ENCODE results near the gene FXYD3. TPM values are rescaled to one million over a fixed set of nuclear protein-coding genes. Genes with fewer than 3 reads are reported as not detected.
"Not testable (repeated sequence)": the region's sequence is repeated elsewhere in the genome, so short reads cannot be mapped to it uniquely, and the experiment has no call there.

The FXYD3 gene
- total RNA-seq, 1 donor from 2014 or later = not detected

DNA sequence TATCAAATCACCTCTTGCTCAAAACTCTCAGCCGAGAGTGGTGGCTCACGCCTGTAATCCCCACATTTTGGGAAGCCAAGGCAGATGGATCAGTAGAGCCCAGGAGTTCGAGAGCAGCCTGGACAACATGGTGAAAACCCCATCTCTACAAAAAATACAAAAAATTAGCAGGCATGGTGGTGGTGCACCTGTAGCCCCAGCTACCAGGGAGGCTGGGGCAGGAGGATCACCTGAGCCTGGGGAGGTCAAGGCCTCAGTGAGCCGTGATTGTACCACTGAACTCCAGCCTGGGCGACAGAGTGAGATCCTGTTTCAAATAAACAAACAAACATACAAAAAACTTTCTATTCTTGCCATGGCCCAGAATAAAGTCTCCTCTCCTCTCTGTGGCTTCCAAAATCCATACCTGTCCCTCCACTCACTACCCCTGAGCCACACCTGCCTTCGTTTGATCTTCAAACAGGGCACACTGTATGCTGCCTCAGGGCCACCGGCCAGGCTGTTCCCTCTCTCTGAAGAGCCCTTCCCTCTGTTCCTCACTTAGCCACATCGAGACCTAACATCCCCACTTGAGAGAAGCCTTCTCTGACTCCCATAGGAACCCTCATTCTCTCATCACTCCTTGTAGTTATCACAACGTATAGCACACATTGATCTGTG lies 12.9 kb downstream of the FXYD3 start:
- TF ChIP-seq, protein P1, sequence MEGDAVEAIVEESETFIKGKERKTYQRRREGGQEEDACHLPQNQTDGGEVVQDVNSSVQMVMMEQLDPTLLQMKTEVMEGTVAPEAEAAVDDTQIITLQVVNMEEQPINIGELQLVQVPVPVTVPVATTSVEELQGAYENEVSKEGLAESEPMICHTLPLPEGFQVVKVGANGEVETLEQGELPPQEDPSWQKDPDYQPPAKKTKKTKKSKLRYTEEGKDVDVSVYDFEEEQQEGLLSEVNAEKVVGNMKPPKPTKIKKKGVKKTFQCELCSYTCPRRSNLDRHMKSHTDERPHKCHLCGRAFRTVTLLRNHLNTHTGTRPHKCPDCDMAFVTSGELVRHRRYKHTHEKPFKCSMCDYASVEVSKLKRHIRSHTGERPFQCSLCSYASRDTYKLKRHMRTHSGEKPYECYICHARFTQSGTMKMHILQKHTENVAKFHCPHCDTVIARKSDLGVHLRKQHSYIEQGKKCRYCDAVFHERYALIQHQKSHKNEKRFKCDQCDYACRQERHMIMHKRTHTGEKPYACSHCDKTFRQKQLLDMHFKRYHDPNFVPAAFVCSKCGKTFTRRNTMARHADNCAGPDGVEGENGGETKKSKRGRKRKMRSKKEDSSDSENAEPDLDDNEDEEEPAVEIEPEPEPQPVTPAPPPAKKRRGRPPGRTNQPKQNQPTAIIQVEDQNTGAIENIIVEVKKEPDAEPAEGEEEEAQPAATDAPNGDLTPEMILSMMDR (conservative IDR thresholded peaks at IDR 0.05; ENCODE audit: low read depth, low read length) = no peak
- no peak for DNase-seq (ENCODE audit: low read depth)
- no peak overlapping the region for H3K4me3 ChIP-seq (ENCODE audit: low read depth, low read length)

DNA sequence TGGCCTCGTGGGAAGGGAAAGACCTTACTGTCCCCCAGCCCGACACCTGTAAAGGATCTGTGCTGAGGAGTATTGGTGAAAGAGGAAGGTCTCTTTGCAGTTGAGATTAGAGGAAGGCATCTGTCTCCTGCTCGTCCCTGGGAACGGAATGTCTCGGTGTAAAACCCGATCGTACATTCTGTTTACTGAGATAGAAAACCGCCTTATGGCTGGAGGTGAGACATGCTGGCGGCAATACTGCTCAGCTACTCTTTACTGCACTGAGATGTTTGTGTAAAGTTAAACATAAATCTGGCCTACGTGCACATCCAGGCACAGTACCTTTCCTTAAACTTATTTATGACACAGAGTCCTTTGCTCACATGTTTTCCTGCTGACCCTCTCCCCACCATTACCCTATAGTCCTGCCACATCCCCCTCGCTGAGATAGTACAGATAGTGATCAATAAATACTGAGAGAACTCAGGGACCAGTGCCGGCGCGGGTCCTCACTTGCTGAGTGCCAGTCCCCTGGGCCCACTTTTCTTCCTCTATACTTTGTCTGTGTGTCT lies 14.2 kb downstream of the FXYD3 start:
- DNase-seq (ENCODE audit: low read depth); H3K4me3 ChIP-seq (ENCODE audit: low read depth, low read length): not testable (repeated sequence)

DNA sequence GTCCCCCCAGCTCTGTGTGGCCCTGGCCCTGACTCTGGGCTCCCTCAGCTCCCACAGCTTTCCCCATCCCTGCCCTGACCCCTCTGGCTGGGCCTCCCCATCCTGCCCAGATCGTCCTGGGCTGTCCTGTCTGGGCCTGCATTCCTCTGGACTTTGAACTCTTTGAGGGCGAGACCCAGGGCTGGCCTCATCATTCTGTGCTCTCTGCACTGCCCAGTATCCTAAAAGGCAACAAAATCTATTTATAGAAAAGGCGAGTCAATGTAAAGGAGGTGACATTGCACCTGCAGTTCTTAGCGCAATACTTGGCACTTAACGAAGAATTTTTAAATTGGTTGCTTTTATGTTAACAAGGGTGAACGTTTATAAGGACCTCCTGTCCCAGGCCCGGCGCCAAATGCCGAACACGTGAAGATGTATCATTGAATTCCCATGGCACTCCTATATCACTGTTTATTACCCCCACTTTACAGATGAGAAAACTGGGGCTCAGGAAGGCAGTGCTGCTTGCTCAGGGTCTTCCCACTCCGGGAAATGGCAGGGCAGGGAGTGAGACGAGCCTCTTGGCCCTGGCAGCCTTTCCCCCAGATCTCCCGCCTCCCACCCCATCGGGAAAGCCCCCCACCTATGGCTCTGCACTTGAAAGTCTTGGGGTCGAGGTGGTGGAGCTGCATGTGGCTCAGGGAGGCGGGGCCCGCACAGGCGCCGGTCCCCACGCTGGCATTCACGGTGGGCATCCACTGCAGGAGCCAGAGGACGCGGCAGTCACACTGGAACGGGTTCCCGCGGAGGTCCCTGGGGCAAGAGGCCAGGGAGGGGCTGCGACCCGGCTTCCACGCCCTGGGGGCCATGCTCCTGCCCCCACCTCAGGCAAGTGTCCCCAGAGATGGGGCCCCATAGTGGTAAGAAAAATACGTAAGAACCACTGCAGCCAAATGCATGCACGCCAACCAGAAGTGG lies 15.4 kb downstream of the FXYD3 start:
- no peak for DNase-seq (ENCODE audit: low read depth)
- TF ChIP-seq, protein P1 (conservative IDR thresholded peaks at IDR 0.05; ENCODE audit: low read depth, low read length) = no peak

DNA sequence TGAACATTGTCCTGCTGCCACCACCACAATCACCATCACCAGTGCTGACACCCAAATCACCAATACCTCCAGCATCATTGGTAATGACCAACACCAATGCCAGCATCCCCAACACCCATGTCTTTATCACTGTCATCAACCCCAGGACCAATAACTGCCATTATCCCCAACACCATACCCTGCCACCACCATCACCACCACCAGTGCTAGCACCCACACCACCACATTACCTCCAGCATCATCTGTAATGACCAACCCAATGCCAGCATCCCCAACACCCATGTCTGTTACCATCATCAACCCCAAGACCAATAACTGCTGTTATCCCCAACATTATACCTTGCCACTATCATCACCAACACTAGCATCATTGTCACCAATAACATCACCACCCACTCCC lies 16.6 kb downstream of the FXYD3 start:
- TF ChIP-seq, protein P1 (conservative IDR thresholded peaks at IDR 0.05; ENCODE audit: low read depth, low read length) = no peak
- H3K4me3 ChIP-seq (ENCODE audit: low read depth, low read length) = no peak overlapping the region
- DNase-seq (ENCODE audit: low read depth) = no peak

More for the DNA sequence above, 15.4 kb downstream of the FXYD3 start:
- no peak overlapping the region for H3K4me3 ChIP-seq (ENCODE audit: low read depth, low read length)

DNA sequence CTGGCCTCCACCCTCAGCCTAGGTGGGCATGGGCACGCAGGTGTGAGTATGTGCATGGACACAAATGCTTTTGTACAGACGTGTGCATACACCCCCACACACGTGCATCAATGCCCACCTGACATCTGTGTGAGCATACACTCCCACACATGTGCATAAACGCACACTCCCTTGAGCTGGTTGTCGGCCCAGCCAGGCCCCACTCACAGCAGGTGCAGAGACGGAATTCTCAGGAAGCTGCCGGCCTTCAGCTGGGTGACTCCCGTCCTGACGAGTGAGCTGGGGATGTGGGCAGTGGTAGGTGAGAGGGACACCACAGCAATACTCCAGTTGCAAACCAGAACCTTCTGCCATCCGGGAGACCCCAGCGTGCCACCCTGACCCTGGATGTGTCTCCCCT lies 18.2 kb downstream of the FXYD3 start:
- no peak overlapping the region for H3K4me3 ChIP-seq (ENCODE audit: low read depth, low read length)
- TF ChIP-seq, protein P1 (conservative IDR thresholded peaks at IDR 0.05; ENCODE audit: low read depth, low read length) = no peak

DNA sequence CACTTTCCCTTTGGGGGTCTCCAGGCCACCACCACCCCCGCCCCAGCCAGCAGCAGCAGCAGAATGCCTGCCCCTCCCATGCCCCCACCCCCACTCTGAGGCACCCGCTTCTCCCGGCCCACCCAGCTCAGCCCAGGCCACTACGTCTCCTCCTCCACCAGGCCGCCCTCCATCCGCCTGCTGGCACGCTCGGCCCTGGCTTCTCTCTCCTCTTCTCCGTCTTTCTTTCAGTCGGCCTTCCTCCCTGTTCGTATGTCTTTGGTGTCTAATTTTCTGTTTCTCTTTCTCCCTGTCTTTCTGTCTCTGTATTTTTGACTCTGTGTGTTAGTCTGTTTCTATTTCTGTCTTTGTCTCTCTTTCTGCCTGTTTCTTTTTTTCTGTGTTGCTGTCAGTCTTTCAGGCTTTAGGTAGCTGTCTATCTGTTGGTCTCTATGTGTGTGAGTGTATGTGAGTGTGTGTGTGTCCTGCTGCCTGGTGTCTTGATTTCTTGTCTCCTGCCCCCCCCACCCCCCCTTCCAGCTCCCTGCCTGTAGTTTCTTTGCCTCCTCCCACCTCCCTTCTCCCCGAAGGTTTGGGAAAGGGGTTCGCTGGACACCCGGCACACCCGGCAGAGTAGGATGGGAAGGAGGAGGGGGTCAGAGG lies 19.1 kb downstream of the FXYD3 start, which contains the start of gene LGI4:
Gene LGI4, minus strand, starts transcription at position 459 of the 642 bp plus-strand sequence. Its CDS starts 379 bp downstream, at position 80.
- no peak within 1 kb of the TSS for H3K4me3 ChIP-seq (ENCODE audit: low read depth, low read length)
- no peak for DNase-seq (ENCODE audit: low read depth)
- TF ChIP-seq, protein P1 (conservative IDR thresholded peaks at IDR 0.05; ENCODE audit: low read depth, low read length) = no peak

More for the DNA sequence above, 18.2 kb downstream of the FXYD3 start:
- no peak for DNase-seq (ENCODE audit: low read depth)
